GM19397 (cell line): ENCODE measurements around the gene RSF1.

Source experiments
- ATAC-seq: cut with Tn5 transposase; IDR thresholded peaks from one replicate; pipeline ENCODE4 v1.9.1; 2021; ENCODE audit warnings: mild to moderate bottlenecking, moderate library complexity; ENCODE audit not compliant: unreplicated experiment

Gene RSF1

GRCh38 chr11:77814848-77815247 lies 5.7 kb downstream of the RSF1 start:
- no peak for ATAC-seq

GRCh38 chr11:77813256-77813655 lies 7.3 kb downstream of the RSF1 start:
- ATAC-seq = no peak

GRCh38 chr11:77806993-77807392 lies 13.5 kb downstream of the RSF1 start:
- ATAC-seq = no peak

GRCh38 chr11:77806415-77806814 lies 14.1 kb downstream of the RSF1 start:
- ATAC-seq = no peak

- no peak for ATAC-seq
These were observed 19.0 kb downstream of the RSF1 start for GRCh38 chr11:77801477-77801876.

GRCh38 chr11:77800449-77800848 lies 20.1 kb downstream of the RSF1 start:
- ATAC-seq = no peak

GRCh38 chr11:77799338-77799737 lies 21.2 kb downstream of the RSF1 start:
- ATAC-seq = no peak

- no peak for ATAC-seq
These were observed 26.6 kb downstream of the RSF1 start for GRCh38 chr11:77793972-77794371.

- ATAC-seq = no peak
These were observed 29.2 kb downstream of the RSF1 start for GRCh38 chr11:77791301-77791700.

- no peak for ATAC-seq
These were observed 30.6 kb downstream of the RSF1 start for GRCh38 chr11:77789731-77790476.

- ATAC-seq = no peak
These were observed 31.3 kb downstream of the RSF1 start for GRCh38 chr11:77789061-77789730.

GRCh38 chr11:77784572-77784971 lies 36.0 kb downstream of the RSF1 start:
- ATAC-seq = no peak

GRCh38 chr11:77783025-77783424 lies 37.5 kb downstream of the RSF1 start:
- ATAC-seq = no peak

- no peak for ATAC-seq
These were observed 40.6 kb downstream of the RSF1 start for GRCh38 chr11:77779935-77780334.

GRCh38 chr11:77778549-77778948 lies 42.0 kb downstream of the RSF1 start:
- no peak for ATAC-seq

- no peak for ATAC-seq
These were observed 42.4 kb downstream of the RSF1 start for GRCh38 chr11:77778118-77778517.

- no peak for ATAC-seq
These were observed 44.1 kb downstream of the RSF1 start for GRCh38 chr11:77776455-77776854.

GRCh38 chr11:77775936-77776335 lies 44.6 kb downstream of the RSF1 start:
- ATAC-seq = no peak

GRCh38 chr11:77771135-77771534 lies 49.4 kb downstream of the RSF1 start:
- no peak for ATAC-seq

- ATAC-seq = no peak
These were observed 49.9 kb downstream of the RSF1 start for GRCh38 chr11:77770629-77771028.

- ATAC-seq = no peak
These were observed 58.1 kb downstream of the RSF1 start for GRCh38 chr11:77762426-77762825.

GRCh38 chr11:77761491-77761890 lies 59.0 kb downstream of the RSF1 start:
- ATAC-seq = no peak

GRCh38 chr11:77758331-77758730 lies 62.2 kb downstream of the RSF1 start:
- no peak for ATAC-seq
